ENCODE measurements around the gene CSNK2A1.
A peak's percentile ranks its signal among the peaks of the same experiment; 100 is the strongest.
"Not testable (repeated sequence)": the region's sequence is repeated elsewhere in the genome, so short reads cannot be mapped to it uniquely, and the experiment has no call there.

The CSNK2A1 gene

DNA sequence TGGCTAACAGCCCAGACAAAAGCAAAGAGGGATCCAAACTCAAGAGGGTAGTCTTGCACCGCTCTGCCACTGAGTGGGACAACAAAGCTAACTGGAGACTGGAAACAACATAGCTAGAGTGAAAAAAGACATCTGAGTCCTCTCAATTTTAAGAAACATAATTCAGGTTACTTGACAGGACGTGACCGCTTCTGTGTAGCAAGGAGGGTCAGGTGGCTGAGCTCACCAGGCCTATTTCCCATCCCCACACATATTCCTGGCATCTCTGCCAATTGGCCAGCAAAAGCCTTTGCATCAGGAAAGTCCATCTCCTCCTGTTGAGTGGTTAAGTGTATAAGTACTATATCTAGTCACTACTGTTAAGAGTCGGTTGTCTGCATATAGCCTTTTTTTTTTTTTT lies 55.9 kb downstream of the CSNK2A1 start:
- DNase-seq (ENCODE audit: low read depth in 3 of 3) = no peak

DNA sequence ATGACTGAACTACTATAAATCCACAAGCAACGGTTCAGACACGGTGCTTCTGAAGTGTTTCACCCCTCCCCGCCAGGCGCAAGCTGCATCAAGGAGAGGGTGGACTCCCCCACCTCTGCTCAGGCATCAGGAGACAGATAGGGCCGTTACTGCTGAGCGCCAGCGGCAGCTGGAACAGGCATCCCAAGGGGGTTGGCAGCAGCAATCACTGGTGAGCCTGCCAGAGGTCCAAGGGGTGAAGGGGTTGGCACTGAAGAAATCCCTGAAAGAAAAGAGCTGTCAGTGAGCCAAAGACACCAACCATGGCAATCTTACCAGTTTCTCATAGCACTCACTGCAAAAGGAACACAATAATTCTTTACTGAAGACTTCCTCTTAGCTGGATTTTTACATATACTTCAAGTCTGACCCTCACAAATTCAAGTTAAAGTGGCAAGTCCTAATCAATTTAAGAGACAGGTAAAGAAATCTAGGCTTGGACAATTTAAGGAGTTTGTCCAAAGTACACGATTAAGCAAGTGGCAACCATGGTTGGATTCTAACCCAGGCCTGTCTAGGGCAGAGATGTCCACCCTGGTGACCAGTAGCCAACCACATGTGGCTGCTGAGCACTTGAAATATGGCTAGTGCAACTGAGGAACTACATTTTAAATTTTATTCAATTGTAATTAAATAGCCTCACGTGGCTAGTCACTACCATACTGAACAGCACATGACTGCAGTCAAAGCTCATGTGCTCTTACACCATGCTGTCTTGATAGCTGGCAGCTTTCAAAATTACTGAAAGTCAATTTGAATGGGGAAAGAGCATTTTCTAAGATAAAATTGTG lies 59.6 kb downstream of the CSNK2A1 start:
- DNase-seq (ENCODE audit: low read depth in 3 of 3) = no peak

DNA sequence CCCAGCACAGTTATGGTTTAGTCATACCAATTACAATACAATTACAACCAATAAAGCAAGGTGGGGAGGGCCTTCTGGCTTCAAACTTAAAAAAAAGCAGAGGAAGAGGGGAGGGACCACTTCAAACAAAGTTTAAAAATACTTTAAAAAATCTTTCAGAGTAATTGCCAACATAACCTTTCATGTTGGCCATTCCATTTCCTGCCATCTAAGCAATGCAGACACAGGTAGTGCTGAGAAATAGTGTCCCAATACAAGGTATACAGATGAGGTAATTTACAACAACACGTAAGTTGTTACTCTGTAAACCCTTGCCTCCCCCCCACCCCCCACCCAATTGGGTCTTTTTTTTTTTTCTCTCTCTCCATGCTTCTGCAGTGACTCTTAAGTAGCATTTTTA lies 62.4 kb downstream of the CSNK2A1 start:
- no peak for DNase-seq (ENCODE audit: low read depth in 3 of 3)

DNA sequence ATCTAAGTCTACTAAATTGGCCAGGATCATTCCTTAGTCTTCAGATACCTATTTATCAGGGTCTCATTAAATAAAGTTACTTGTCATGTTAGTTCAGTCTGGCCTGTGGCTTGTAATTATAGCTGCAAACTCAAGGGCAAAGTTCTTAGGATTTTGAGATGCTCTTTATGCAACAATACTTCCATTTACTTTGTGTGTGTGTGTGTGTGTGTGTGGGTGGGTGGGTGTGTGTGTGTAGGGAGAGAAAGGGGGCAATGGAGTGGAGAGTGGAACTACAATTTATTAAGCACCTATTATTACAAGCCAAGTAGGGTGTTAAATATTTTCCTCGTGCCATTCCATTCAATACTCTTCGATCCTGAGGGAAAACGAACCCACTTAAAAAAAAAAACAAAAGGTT lies 63.5 kb downstream of the CSNK2A1 start:
- DNase-seq (ENCODE audit: low read depth in 3 of 3) = no peak

DNA sequence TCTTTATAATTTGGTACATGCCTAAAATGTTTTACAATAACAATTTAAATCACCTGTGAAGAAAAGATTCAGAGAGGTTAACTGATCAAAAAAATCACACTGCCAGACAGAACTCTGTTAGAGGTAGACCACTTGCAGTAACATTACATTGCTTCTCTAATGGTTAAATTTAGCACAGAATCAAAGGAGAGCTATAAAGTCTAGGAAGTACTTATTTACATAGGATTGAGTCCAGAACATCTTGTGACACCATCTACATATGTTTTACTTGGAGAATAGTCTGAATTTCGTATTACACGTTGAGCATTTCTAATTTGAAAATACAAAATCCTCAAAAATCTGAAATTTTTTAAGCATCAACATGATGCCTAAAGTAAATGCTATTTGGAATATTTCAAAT lies 64.1 kb downstream of the CSNK2A1 start:
- no peak for DNase-seq (ENCODE audit: low read depth in 3 of 3)

DNA sequence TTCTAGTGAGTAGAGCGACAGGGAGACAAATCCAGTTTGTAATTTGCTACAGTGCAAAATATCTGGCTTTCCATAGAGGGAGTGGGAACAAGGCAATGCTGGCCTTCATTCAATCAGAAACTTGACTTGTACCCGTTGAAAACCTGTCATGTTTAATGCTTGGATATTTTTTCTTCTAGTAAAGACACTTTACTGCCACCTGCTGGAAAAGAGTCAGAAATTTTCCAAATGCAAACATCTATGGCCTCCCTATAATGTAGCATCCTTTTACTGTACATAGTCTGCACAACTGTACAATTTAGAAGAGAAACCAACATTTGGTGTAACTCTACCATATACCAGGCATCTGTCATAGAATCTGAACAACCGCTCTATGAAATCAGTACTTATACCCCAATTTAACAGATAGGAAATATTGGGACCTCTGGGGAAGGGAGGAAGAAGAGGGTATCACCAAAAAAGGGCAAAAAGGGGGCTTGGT lies 64.6 kb downstream of the CSNK2A1 start:
- no peak for DNase-seq (ENCODE audit: low read depth in 3 of 3)

DNA sequence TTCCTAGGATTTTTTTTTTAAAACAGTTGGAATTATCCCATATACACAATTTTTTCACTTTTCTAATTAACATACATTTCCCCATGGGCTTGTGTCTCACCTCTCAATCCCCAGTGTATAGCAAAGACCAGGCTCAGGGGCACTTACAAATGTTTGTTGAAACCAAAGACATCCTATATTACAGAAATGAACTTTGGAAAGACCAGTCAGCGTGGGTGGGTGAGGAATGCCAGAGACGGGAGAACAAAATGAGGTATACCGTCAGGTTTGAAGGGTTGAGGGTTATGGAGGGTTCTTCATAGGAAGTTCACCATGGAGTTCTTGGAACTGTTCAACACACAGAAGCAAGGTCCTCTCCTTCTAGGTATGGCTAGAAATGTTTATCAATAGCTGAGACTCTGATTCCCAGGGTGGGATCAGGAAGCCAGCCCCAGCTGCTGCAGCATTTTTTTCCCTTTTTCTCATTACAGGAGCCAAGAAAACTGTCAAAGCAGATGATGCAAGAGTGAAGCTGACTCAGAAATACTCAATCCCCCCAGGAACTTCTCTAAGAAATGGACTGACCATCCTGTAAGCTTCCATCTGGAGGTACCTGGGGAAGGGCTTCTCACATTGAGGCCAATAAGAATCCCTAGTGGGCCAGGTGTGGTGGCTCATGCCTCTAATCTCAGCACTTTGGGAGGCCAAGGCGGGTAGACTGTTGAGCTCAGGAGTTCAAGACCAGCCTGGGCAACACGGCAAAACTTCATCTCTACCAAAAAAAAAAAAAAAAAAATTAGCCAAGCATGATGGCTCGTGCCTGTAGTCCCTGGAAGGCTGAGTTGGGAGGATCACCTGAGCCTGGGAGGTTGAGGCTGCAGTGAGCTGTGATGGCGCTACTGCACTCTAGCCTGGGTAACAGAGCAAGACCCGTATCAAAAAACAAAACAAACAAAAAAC lies 65.3 kb downstream of the CSNK2A1 start:
- no peak for DNase-seq (ENCODE audit: low read depth in 3 of 3)

DNA sequence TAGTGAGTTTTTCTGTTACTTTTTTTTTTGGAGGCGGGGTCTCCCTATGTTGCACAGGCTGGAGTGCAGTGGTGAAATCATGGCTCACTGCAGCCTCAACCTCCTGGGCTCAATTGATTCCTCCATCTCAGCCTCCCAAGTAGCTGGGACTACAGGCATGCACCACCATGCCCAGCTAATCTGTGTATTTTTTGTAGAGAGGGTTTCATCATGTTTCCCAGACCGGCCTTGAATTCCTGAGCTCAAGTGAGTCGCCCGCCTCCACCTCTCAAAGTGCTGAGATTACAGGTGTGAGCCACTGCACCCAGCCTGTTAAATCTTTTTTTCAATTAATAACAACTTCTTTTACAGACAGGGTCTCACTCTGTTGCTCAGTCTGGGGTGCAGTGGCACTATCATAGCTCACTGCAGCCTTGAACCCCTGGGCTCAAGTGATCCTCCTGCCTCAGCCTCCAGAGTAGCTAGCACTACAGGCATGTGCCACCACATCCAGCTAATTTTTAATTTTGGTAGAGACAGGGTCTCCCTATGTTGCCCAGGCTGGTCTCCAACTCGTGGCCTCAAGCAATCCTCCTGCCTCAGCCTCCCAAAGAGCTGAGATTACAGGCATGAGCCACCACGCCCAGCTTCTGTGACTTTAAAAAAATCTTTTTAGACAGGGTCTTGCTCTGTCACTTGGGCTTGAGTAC lies 66.9 kb downstream of the CSNK2A1 start:
- not testable (repeated sequence) for DNase-seq (ENCODE audit: low read depth in 3 of 3)

DNA sequence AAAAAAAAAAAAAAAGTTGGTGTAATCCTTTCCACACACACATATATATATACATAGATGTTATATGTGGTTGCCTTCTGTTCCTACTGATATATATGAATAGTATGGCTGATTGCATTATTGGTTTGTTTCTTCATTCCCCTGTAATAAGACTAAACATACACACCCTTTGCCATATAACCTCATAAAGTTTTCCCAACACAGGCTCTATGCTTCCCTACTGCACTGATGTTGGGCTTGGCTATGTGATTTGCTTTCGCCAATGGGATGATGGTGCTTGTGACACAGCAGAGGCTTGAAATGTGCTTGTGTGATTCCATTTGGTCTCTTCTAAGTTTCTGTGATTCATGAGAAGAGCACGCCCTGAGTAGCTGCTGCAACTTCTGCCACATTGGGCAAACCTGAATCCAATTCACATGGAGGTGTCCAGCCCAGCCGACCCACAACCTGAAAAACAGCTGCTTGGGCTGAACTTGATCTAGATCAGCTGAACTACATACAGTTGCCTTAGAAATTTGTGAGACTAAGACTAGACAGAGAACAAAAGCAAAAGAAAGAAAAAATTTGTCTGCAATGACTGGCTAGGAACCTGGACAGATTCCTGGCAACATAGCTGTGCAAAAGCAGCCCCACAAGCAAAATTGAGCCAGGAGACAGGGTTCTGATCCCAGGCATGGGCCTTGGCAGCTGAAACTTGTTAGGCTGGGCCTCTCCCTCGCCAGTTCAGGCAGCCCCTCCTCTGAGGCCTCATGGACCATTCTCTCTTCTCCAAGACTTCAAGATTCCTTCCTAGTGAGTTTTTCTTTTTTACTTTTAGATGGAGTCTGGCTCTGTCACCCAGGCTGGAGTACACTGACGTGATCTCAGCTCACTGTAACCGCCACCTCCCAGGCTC lies 67.9 kb downstream of the CSNK2A1 start:
- DNase-seq (ENCODE audit: low read depth in 3 of 3) = no peak

DNA sequence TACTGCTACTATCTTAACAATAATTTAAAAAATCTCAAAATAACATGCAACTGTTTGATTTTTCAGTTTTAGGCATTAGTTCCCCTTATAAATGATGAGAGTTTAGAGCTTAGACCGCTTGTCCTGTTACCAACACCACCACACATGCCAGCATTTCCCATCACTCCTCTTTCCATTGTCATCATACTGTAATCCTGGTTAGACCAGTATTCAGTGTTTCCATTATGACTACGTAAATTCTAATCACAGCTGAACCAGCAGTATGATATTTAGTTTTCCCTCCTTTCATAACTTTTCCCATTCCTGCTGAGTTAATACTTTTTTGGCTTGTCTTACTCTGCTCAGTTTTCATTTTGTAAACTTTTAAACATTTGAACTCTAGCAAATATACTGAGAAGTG lies 69.0 kb downstream of the CSNK2A1 start:
- DNase-seq (ENCODE audit: low read depth in 3 of 3) = no peak

DNA sequence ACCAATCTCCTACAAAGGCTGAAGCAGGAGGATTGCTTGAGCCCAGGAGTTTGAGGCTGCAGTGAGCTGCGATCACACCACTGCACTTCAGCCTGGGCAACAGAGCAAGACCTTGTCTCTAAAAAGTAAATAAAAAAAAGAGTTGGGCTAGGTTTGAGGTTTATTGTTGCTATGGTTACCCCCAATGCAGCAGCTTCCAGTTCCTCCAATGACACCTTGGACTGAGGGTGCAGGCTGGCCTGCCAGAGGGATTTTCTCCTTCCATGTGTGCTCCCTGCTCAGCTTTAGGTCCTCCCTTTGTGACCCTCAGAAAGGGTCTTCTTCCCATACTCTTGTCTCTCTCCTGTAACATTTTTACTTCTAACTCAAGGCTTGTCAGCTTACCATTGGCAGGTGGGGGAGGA lies 70.7 kb downstream of the CSNK2A1 start:
- DNase-seq (ENCODE audit: low read depth in 3 of 3) = no peak

DNA sequence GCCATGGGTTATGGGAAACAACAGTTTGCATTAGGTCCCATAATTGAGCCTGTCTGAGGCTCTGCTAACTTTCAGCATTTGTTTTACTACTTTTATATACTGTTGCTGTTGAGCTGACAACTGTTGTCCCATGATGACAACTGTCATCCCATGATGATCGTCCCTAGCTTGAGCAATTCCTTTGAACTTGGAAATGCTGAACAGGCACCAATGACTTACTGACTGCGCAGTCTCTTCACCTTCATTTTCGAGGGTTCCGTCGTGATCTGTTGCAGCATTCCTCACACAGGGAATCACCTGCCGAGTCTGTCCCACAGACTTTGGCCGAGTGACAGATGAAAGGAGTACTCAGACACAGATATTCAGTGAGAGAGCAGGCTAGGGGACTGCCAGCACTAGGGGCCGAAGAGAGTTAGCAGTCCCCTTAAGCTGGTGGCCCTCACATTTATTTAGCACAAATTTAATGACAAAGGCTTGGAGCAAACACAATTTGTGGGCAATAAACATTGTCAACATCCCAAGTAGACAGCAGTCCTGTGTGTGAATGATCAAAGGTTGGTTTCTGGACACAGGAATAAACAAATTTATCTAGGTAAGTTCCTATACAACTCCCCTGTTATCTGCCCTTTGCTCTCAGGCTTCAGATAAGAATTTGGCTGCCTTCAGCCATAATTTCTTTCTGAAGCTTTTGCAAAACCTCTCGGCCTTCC lies 71.3 kb downstream of the CSNK2A1 start:
- DNase-seq (ENCODE audit: low read depth in 3 of 3) = no peak

DNA sequence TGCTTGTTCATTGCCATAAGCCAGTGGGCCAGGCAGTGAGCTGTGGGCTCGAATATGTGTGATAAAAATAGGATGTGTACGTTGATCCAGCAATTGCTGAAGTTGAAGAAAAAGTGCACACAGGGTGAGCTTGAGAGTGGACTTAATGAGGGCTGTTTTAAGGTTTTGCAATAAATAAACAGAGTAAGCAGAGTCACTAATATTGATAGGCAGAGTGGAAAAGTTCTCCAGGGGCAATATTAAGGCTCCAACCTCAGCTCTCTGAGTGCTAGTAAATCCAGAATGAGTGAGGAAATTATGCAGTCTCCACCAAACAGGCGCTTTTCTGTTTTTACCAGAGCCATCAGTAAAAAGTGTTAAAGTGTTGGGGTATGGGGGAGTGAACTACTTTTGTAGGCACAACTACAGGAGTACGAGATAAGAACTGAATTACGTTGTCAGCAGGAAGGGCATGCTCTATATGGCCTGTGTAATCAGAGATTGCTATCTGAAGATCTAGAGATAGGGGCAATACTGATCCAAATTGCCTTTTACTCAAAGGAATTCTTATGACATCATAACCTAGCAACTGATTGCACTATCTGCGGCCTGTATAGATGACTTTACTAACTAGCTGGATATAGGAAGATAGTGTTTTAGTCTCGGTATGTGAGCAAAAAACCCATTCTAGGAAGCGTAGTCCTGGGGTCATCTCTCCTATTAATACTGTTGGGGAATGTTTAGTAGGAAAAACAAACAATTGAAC lies 73.7 kb downstream of the CSNK2A1 start:
- DNase-seq (ENCODE audit: low read depth in 3 of 3) = no peak

DNA sequence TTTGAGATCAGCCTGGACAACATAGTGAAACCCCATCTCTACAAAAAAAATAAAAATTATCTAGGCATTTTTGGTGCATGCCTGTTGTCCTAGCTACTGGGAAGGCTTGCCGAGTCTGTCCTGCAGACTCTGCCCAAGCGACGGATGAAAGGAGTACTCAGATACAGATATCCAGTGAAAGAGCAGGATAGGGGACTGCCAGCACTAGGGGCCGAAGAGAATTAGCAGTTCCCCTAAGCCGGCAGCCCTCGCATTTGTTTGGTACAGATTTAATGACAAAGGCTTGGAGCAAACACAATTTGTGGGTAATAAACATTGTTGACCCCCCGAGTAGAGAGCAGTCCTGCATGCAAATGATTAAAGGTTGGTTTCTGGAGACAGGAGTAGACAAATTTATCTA lies 75.8 kb downstream of the CSNK2A1 start:
- no peak for DNase-seq (ENCODE audit: low read depth in 3 of 3)

DNA sequence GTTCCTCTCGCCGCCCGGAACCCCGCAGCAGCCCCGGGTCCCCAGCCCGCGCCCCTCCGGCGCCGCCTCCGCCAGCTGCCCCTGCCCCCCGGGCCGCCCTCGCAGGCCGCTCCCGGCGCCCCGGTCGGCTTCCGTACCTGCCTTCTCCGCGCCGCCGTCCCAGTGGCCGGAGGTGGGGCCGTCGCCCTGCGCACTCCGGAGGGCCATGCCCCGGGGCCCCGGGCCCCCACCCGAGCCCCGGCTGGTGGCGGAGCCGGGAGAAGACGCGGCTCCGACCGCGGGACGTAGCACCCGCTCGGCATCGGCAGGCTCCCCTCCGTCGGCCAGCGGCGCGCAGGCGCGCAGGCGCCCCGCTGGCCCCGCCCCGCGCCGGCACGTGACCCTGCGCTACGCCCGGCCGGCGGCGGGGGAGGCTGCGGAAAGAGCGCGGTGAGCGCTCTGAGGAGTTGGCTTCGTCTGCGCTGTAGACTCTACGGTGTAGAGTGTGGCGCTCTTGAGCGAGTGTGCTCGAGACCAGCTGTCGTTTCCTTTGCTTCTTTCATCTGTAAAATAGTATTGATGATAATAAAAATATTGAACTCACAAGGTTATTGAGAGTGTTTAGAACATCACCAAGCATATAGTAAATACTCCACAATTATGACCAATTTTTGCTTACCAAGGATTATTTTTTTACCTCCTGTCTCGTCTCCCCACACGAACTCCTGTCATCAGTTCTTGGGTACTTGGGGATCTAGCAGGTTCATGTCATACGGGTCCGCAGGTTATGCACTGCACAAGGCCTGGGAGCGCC lies 81.2 kb downstream of the CSNK2A1 start, which contains the start of gene TBC1D20:
Gene TBC1D20 (minus strand): TSS at position 335 of the 793 bp plus-strand sequence. CDS start 128 bp downstream, at position 207.
- DNase-seq (ENCODE audit: low read depth in 3 of 3) = peak; percentile 68 to 79 (median 75)

DNA sequence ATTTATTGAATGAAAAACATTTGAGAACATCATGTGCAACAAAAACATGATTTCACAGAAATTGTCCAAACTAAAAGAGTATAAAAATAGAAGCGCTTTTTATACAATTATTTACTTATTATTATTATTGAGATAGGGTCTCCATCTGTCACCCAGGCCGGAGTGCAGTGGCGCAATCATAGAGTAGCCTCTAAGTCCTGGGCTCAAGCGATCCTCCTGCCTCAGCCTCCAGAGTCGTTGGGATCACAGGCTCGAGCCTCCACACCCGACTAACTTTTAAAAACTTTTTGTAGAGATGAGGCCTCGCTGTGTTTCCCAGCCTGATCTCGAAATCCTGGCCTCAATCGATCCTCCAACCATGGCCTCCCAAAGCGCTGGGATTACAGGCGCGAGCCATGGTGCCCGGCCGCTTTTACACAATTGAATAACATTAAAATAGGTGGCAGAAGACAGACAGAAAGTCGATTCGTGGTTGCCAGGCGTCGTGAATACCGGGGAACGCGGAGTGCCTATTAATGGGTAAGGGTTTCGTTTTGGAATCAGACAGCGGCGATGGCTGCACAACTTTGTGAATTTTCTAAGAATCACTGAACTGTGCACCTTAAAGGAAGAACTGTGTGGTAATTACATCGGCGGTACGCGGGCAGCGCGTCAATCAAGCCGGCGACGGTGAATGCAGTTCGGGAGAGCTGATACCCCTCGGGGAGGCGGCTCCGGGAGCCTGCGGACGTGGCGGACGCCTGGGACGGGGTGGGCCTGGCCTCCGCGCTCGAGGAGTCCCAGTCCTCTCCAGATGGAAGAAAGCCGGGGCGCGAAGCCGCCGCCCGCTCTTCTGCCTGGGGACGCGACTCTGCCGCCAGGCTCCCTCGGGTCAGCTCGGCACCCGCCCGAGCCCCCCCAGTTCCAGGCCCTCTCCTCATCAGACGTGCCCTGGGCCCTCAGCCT lies 82.1 kb downstream of the CSNK2A1 start:
- DNase-seq (ENCODE audit: low read depth in 3 of 3) = peak; percentile 10 to 38 (median 18)

DNA sequence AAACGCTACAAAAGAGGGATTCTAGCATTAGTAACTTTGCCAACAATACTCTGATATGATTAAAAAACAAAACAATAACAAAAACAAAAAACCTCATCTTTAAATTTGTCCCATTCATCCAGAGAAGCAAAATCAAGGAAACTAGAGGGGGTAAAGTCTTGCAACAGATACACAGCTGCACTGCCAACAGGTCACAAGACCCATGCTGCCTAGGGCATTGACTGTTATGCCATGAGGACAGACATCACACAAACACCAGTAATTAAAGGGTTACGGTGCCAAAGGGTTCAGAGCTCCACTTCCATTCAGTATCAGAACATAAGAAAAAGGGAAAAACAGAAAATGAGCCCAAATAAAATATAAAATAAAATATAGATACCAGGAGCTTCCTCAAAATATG lies 82.9 kb downstream of the CSNK2A1 start:
- no peak for DNase-seq (ENCODE audit: low read depth in 3 of 3)

DNA sequence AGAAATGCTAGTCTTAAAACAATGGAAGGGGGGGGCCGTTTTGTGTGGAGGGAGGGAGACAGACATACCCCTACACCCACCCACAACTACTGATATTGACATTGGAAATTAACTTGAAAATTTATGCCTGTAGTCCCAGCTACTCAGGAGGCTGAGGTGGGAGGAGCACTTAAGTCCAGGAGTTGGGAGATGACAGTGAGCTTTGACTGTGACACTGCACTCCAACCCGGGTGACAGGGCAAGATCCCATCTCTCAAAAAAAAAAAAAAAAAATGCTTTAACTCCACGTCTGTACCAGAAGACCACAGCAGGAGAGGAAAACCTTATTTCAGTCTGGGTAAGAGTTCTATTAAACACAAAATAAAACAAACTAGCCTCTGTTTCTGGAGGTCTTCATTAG lies 83.4 kb downstream of the CSNK2A1 start:
- DNase-seq (ENCODE audit: low read depth in 3 of 3) = no peak
